Motor neuron (in vitro differentiated cells): ENCODE data around the gene ZNF628. TPM values are rescaled to one million over a fixed set of nuclear protein-coding genes. Genes with fewer than 3 reads are reported as not detected.
"Not testable (repeated sequence)": the region's sequence is repeated elsewhere in the genome, so short reads cannot be mapped to it uniquely, and the experiment has no call there.

ENCODE experiments used
- ATAC-seq, 8 experiments: fragments of 200-7000 bp; cut with Tn5 transposase; replicated peaks in 6 of 8; 2 replicates each; pipeline ENCODE4 v1.8.0; 2021; ENCODE audit warnings: mild to moderate bottlenecking in 8 of 8, moderate library complexity in 8 of 8
- H3K27ac ChIP-seq, 2 donors: fragments of 250-450 bp; sonication (Bioruptor Pico); 2 replicates each; pipeline ENCODE4 v1.9.0; 2021; ENCODE audit warnings: antibody characterized with exemption in 2 of 2, mild to moderate bottlenecking in 2 of 2, moderate library complexity in 1 of 2
- H3K4me1 ChIP-seq, 2 donors: fragments of 250-450 bp; sonication (Bioruptor Pico); replicated peaks in 1 of 2; 2 replicates each; pipeline ENCODE4 v1.6.1; 2021; ENCODE audit warnings: antibody characterized with exemption in 2 of 2, mild to moderate bottlenecking in 2 of 2, moderate library complexity in 1 of 2
- H3K4me3 ChIP-seq, 5 donors: fragments of 250-450 bp; sonication (Bioruptor Pico); 2 replicates each; pipeline ENCODE4 v1.9.0; 2021; ENCODE audit warnings: antibody characterized with exemption in 5 of 5, mild to moderate bottlenecking in 5 of 5, moderate library complexity in 4 of 5
- WGBS, 10 experiments: fragments of 450-650 bp; shearing (Covaris generic); methylation state at CpG; one replicate each; pipeline ENCODE4 v1.0.0; 2022; 5-methylcytosine and 5-hydroxymethylcytosine counted together
- in situ Hi-C, 9 experiments: fragments of 400-800 bp; cut with MboI; loops; one replicate each; pipeline ENCODE4 v1.15.0; 2021; ENCODE audit warnings: low sequenced_read_pairs in 9 of 9, low pct_unique_long_range_greater_than_20kb in 2 of 9; ENCODE audit not compliant: unreplicated experiment in 9 of 9
- total RNA-seq, 8 experiments: library from RNA; unstranded; fragments of 300-600 nt; gene quantifications; 2 replicates each; pipeline versions ENCODE4 v1.2.3 to v1.2.4, GENCODE V29; 2022

The ZNF628 gene
- total RNA-seq, 8 experiments from 2014 or later = 1.1 to 5.6 (median 3.6) TPM

GRCh38 chr19:55490478-55491432 lies 14.3 kb downstream of the ZNF628 start:
- Histone ChIP-seq H3K4me3 (no peak overlapping the region), H3K27ac (no peak overlapping the region), H3K4me1 (peaks cover 33 to 46% of the 10 kb centered on the region in 2 donors)
- ATAC-seq = peak in 3 of 8 experiments; percentile 2 to 45 (median 9)
- in situ Hi-C loops = loop anchor here in 1 of 9 experiments (25.0 kb wide), 1 partner anchor 353 kb away; the partner anchor contains the start of gene TNNT1
- 40 to 91% (median 72%) methylated on average over 1 to 30 of the region's 52 CpGs; no CpG with 5 or more reads in 6 of the 10 experiments for WGBS, 10 experiments

- no peak overlapping the region for H3K4me3 ChIP-seq
- H3K4me1 ChIP-seq = peaks cover 30 to 36% of the 10 kb centered on the region in 2 donors
- WGBS, 10 experiments = 69 to 72% methylated on average over 6 to 10 of the region's 24 CpGs; no CpG with 5 or more reads in 8 of the 10 experiments
- no peak overlapping the region for H3K27ac ChIP-seq
- in situ Hi-C loops = loop anchor here in 1 of 9 experiments (25.0 kb wide), 1 partner anchor 354 kb away; the partner anchor contains the start of gene TNNT1
- no peak for ATAC-seq
Observed at GRCh38 chr19:55491546-55492360, 15.3 kb downstream of the ZNF628 start.

- no peak for ATAC-seq
- in situ Hi-C loops = loop anchor here in 1 of 9 experiments (25.0 kb wide), 1 partner anchor 355 kb away; the partner anchor contains the start of gene TNNT1
- no peak overlapping the region for H3K4me3 ChIP-seq
- no peak overlapping the region for H3K27ac ChIP-seq
- H3K4me1 ChIP-seq = peaks cover 23 to 29% of the 10 kb centered on the region in 2 donors
- 56 to 100% (median 70%) methylated on average over 1 to 6 of the region's 12 CpGs; no CpG with 5 or more reads in 3 of the 10 experiments for WGBS, 10 experiments
Observed at GRCh38 chr19:55492362-55492944, 16.0 kb downstream of the ZNF628 start.

- in situ Hi-C loops = loop anchor here in 1 of 9 experiments (25.0 kb wide), 1 partner anchor 356 kb away; the partner anchor contains the start of gene TNNT1
- H3K4me3 ChIP-seq = no peak overlapping the region
- no peak for ATAC-seq
- WGBS, 10 experiments = 46 to 88% (median 69%) methylated on average over 4 to 13 of the region's 18 CpGs; no CpG with 5 or more reads in 5 of the 10 experiments
- H3K27ac ChIP-seq = no peak overlapping the region
- H3K4me1 ChIP-seq = peaks cover 17 to 22% of the 10 kb centered on the region in 2 donors
Observed at GRCh38 chr19:55493052-55493644, 16.7 kb downstream of the ZNF628 start.

- peaks cover 14 to 19% of the 10 kb centered on the region in 2 donors for H3K4me1 ChIP-seq
- no peak overlapping the region for H3K4me3 ChIP-seq
- WGBS, 10 experiments = 48 to 100% methylated on average over 1 to 9 of the region's 38 CpGs; no CpG with 5 or more reads in 8 of the 10 experiments
- ATAC-seq = no peak
- H3K27ac ChIP-seq = no peak overlapping the region
- in situ Hi-C loops = loop anchor here in 1 of 9 experiments (25.0 kb wide), 1 partner anchor 356 kb away; the partner anchor contains the start of gene TNNT1
Observed at GRCh38 chr19:55493645-55494171, 17.3 kb downstream of the ZNF628 start.

- H3K4me3 ChIP-seq = no peak overlapping the region
- peaks cover 12 to 14% of the 10 kb centered on the region in 2 donors for H3K4me1 ChIP-seq
- in situ Hi-C loops = loop anchor here in 1 of 9 experiments (25.0 kb wide), 1 partner anchor 357 kb away; the partner anchor contains the start of gene TNNT1
- ATAC-seq = peak in 2 of 8 experiments; percentile 36 to 83
- no peak overlapping the region for H3K27ac ChIP-seq
- WGBS, 10 experiments = 11 to 100% (median 76%) methylated on average over 1 to 6 of the region's 22 CpGs; no CpG with 5 or more reads in 7 of the 10 experiments
Observed at GRCh38 chr19:55494172-55494761, 17.9 kb downstream of the ZNF628 start.

- 33 to 100% (median 80%) methylated on average over 1 to 8 of the region's 11 CpGs; no CpG with 5 or more reads in 3 of the 10 experiments for WGBS, 10 experiments
- peak in 2 of 8 experiments; percentile 8 to 15 for ATAC-seq
- Histone ChIP-seq H3K4me3 (no peak overlapping the region), H3K4me1 (peaks cover 2 to 7% of the 10 kb centered on the region in 2 donors), H3K27ac (no peak overlapping the region)
- in situ Hi-C loops = loop anchor here in 1 of 9 experiments (25.0 kb wide), 1 partner anchor 358 kb away; the partner anchor contains the start of gene TNNT1
Observed at GRCh38 chr19:55495646-55496349, 19.4 kb downstream of the ZNF628 start.

GRCh38 chr19:55496820-55497219 lies 20.4 kb downstream of the ZNF628 start:
- H3K4me3 ChIP-seq, H3K27ac ChIP-seq, H3K4me1 ChIP-seq, ATAC-seq: not testable (repeated sequence)
- in situ Hi-C loops = loop anchor here in 1 of 9 experiments (25.0 kb wide), 1 partner anchor 360 kb away; the partner anchor contains the start of gene TNNT1
- 55 to 92% (median 85%) methylated on average over 4 to 10 of the region's 10 CpGs; no CpG with 5 or more reads in 2 of the 10 experiments for WGBS, 10 experiments

GRCh38 chr19:55497763-55498162 lies 21.3 kb downstream of the ZNF628 start:
- 83 to 100% (median 93%) methylated on average over 1 to 5 of the region's 13 CpGs; no CpG with 5 or more reads in 7 of the 10 experiments for WGBS, 10 experiments
- H3K4me1 ChIP-seq = peaks cover 0 to 7% of the 10 kb centered on the region in 2 donors
- ATAC-seq = no peak
- no peak overlapping the region for H3K4me3 ChIP-seq
- no peak overlapping the region for H3K27ac ChIP-seq
- in situ Hi-C loops = loop anchor here in 1 of 9 experiments (25.0 kb wide), 1 partner anchor 360 kb away; the partner anchor contains the start of gene TNNT1

GRCh38 chr19:55498246-55498840 lies 21.9 kb downstream of the ZNF628 start:
- 0 to 67% (median 46%) methylated on average over 1 to 2 of the region's 2 CpGs; no CpG with 5 or more reads in 2 of the 10 experiments for WGBS, 10 experiments
- no peak overlapping the region for H3K27ac ChIP-seq
- peaks cover 0 to 7% of the 10 kb centered on the region in 2 donors for H3K4me1 ChIP-seq
- no peak for ATAC-seq
- no peak overlapping the region for H3K4me3 ChIP-seq
- in situ Hi-C loops = loop anchor here in 1 of 9 experiments (25.0 kb wide), 1 partner anchor 361 kb away; the partner anchor contains the start of gene TNNT1
